ENCODE results near the gene UQCC2.

DNA sequence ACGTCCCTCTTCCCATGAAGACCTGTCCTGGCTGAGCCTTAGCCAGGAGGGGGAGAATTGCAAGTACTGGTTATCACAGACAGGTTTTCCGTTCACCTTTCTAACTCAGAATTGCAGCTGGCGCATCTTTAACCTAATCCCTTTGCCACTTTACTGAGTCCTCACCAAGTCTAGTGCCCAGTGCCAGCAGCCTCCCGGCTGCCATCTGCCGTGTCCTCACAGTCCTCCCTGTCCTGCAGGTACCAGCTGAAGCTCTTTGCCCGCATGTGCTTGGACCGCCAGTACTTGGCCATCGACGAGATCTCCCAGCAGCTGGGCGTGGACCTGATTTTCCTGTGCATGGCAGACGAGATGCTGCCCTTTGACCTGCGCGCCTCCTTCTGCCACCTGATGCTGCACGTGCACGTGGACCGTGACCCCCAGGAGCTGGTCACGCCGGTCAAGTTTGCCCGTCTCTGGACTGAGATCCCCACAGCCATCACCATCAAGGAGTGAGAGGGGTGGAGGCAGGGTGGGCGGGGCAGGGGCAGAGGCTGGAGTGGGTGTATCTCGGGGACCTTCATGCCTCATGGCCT is 41.3 kb downstream of the UQCC2 start:
- TF ChIP-seq CTCF (conservative IDR thresholded peaks at IDR 0.05) (no peak), ZFX (IDR thresholded peaks at IDR 0.05) (no peak)

Data from C4-2B (cell line).